Natural killer cell (primary cell): Measurements from ENCODE around the gene SMIM38. TPM values are rescaled to one million over a fixed set of nuclear protein-coding genes. Genes with fewer than 3 reads are reported as not detected.

ENCODE experiments used
- ATAC-seq, 3 donors: fragments of 150-1000 bp in 2 of 3; fragments of 200-7000 bp in 1 of 3; cut with Tn5 transposase; 1 replicate in 1 of 3; 2 replicates in 2 of 3; pipeline ENCODE4 v1.10.0; 2021; ENCODE audit warnings: mild to moderate bottlenecking in 2 of 3, moderate library complexity in 2 of 3
- DNase-seq, 2 donors: peaks; one replicate each; pipeline versions ENCODE4 v3.0.0 to v3.0.0-alpha.2; 2013 to 2021; ENCODE audit warnings: mixed read lengths in 1 of 2
- H3K27ac ChIP-seq: one replicate; pipeline ENCODE4 v1.5.1; 2013; ENCODE audit warnings: mild to moderate bottlenecking, low read length
- H3K27me3 ChIP-seq: one replicate; pipeline ENCODE4 v1.6.1; 2013; ENCODE audit warnings: low read length; ENCODE audit not compliant: control insufficient read depth, insufficient read depth
- H3K36me3 ChIP-seq: one replicate; pipeline ENCODE4 v1.6.1; 2013; ENCODE audit warnings: low read length; ENCODE audit not compliant: control insufficient read depth, insufficient read depth
- H3K4me1 ChIP-seq: one replicate; pipeline ENCODE4 v1.6.1; 2013; ENCODE audit warnings: low read length; ENCODE audit not compliant: control insufficient read depth, insufficient read depth
- H3K4me3 ChIP-seq: one replicate; pipeline ENCODE4 v1.5.1; 2013; ENCODE audit warnings: low read length
- H3K9me3 ChIP-seq: one replicate; pipeline ENCODE4 v1.6.1; 2013; ENCODE audit warnings: low read length; ENCODE audit not compliant: control insufficient read depth, insufficient read depth
- H3K27ac Mint-ChIP-seq, 2 donors: one replicate each; pipeline ENCODE4 v1.8.0; 2022; ENCODE audit warnings: mild to moderate bottlenecking in 2 of 2, mixed read lengths in 2 of 2, moderate library complexity in 1 of 2
- H3K27me3 Mint-ChIP-seq, 2 donors: one replicate each; pipeline ENCODE4 v1.8.0; 2022; ENCODE audit warnings: low read depth in 2 of 2, mixed read lengths in 2 of 2
- H3K36me3 Mint-ChIP-seq: one replicate; pipeline ENCODE4 v1.8.0; 2022; ENCODE audit warnings: mixed read lengths
- H3K4me1 Mint-ChIP-seq, 2 donors: one replicate each; pipeline ENCODE4 v1.8.0; 2022; ENCODE audit warnings: mixed read lengths in 2 of 2
- H3K4me3 Mint-ChIP-seq: one replicate; pipeline ENCODE4 v1.8.0; 2022; ENCODE audit warnings: mild to moderate bottlenecking, moderate library complexity, mixed read lengths
- H3K9me3 Mint-ChIP-seq, 2 donors: one replicate each; pipeline ENCODE4 v1.8.0; 2022; ENCODE audit warnings: mixed read lengths in 2 of 2
- WGBS: methylation state at CpG from one replicate; pipeline ENCODE4 v1.1.7; 2013; ENCODE audit warnings: missing lambda C conversion rate; ENCODE audit not compliant: insufficient coverage; 5-methylcytosine and 5-hydroxymethylcytosine counted together
- intact Hi-C: fragments of 100-400 bp; cut with micrococcal nuclease; formaldehyde crosslinking; loops from one replicate; pipeline ENCODE4 v1.14.2; 2022
- total RNA-seq, 4 donors: library from RNA; stranded (reverse); fragments of 120-200 nt in 1 of 4; gene quantifications; one replicate each; pipeline versions ENCODE4 v1.2.3 to v1.2.4, GENCODE V29; 2013 to 2022
- TF ChIP-seq, protein P1 (sequence below): fragments of 200-600 bp; IDR thresholded peaks from one replicate; pipeline ENCODE4 v1.8.0; 2022; ENCODE audit warnings: antibody characterized with exemption

The SMIM38 gene
- total RNA-seq, 3 donors from 2014 or later (not counting 1 experiment from before 2014, with no cell fraction given): 0.23 to 0.42 (median 0.40) TPM

DNA sequence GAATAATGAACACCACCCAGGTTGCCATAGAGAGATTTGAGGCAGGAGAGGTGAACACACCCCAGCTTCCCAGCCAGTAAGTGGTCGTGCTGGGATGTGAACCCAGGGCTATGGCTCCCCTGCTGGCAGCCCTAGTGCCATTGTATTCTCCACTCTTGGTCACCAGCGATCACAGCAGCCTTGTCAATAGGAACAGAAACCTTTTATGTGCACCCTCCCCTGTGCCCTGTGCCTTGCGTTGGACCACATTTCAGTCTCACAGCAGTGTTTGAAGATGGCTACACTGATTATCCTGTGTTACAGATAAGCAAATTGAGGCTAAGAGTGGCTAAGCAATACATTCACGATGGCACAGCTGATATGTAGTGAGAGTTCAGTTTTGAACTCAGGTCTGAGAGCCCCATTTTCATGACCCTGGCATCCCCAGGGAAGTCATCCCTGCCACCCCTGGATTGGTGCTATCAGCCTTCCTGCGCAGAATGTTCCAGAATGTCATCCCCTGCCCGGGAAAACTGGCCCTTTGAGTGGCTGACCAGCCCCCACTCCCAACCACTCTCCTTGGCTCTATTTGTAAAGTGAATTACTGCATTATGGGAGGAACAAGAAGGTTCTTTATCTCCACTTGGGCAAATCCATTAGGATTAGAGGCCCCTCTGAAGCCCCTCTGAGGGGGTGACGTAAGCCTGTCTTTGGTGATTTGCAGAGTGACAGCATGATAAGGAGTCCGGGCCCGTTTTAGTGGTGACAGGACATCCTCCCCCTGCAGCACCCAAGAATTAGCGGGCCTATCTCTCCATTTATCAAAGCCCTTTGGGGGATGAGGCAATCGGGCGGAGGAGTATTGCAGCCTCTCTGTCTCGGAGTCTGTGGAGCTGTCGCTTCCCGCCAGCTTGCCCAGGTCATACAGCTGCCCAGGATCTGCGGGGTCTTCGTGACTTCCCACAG, 30.9 kb downstream of the SMIM38 start:
- no peak overlapping the region for H3K4me3 ChIP-seq
- no peak for ATAC-seq
- no peak for DNase-seq
- H3K4me1 ChIP-seq: no peaks in the 10 kb centered on the region
- TF ChIP-seq, protein P1, sequence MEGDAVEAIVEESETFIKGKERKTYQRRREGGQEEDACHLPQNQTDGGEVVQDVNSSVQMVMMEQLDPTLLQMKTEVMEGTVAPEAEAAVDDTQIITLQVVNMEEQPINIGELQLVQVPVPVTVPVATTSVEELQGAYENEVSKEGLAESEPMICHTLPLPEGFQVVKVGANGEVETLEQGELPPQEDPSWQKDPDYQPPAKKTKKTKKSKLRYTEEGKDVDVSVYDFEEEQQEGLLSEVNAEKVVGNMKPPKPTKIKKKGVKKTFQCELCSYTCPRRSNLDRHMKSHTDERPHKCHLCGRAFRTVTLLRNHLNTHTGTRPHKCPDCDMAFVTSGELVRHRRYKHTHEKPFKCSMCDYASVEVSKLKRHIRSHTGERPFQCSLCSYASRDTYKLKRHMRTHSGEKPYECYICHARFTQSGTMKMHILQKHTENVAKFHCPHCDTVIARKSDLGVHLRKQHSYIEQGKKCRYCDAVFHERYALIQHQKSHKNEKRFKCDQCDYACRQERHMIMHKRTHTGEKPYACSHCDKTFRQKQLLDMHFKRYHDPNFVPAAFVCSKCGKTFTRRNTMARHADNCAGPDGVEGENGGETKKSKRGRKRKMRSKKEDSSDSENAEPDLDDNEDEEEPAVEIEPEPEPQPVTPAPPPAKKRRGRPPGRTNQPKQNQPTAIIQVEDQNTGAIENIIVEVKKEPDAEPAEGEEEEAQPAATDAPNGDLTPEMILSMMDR: no peak
- intact Hi-C loops: no loop called here
- H3K4me1 Mint-ChIP-seq: no peaks in the 10 kb centered on the region
- no peak overlapping the region for H3K4me3 Mint-ChIP-seq
- no peaks in the 10 kb centered on the region for H3K27me3 ChIP-seq
- H3K9me3 Mint-ChIP-seq: peaks cover 3 to 4% of the 10 kb centered on the region in 2 donors
- H3K9me3 ChIP-seq: peaks cover 4% of the 10 kb centered on the region
- peaks cover 0 to 8% of the 10 kb centered on the region in 2 donors for H3K27me3 Mint-ChIP-seq
- WGBS: 91% methylated on average over 17 of the region's 17 CpGs
- H3K36me3 ChIP-seq: no peaks in the 10 kb centered on the region
- H3K27ac Mint-ChIP-seq: no peak overlapping the region
- no peak overlapping the region for H3K27ac ChIP-seq
- no peaks in the 10 kb centered on the region for H3K36me3 Mint-ChIP-seq

DNA sequence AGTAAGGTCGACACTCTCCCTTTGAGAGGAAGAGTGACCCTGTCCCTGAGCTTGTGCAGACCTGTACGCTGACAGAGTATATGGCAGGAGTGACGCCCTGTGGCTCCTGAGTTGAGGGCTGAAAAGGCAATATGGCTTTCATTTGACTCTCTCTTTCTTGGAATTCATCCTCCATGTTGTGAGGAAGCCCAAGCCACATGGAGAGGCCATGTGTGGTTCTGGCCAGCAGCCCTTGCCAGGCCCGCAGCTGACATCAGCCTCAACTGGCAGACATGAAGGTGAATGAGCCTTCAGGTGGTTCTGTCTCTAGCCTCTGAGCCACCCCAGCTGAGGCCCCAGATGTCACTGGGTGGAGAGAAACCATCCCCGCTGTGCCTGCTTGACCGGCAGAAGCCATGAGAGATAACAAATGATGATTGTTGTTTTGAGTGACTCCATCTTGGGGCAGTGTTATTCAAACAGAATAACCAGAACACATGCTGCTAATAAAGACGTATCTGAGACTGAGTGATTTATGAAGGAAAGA, 31.9 kb downstream of the SMIM38 start:
- no peaks in the 10 kb centered on the region for H3K4me1 Mint-ChIP-seq
- intact Hi-C loops: no loop called here
- Histone ChIP-seq H3K9me3 (peaks cover 4% of the 10 kb centered on the region), H3K27me3 (no peaks in the 10 kb centered on the region), H3K27ac (no peak overlapping the region), H3K36me3 (no peaks in the 10 kb centered on the region), H3K4me3 (no peak overlapping the region), H3K4me1 (no peaks in the 10 kb centered on the region)
- no peaks in the 10 kb centered on the region for H3K36me3 Mint-ChIP-seq
- no peak overlapping the region for H3K27ac Mint-ChIP-seq
- peaks cover 3 to 4% of the 10 kb centered on the region in 2 donors for H3K9me3 Mint-ChIP-seq
- peaks cover 0 to 9% of the 10 kb centered on the region in 2 donors for H3K27me3 Mint-ChIP-seq
- no peak overlapping the region for H3K4me3 Mint-ChIP-seq
- TF ChIP-seq, protein P1: no peak
- no peak for ATAC-seq
- DNase-seq: no peak
- WGBS: 86% methylated on average over 7 of the region's 7 CpGs

DNA sequence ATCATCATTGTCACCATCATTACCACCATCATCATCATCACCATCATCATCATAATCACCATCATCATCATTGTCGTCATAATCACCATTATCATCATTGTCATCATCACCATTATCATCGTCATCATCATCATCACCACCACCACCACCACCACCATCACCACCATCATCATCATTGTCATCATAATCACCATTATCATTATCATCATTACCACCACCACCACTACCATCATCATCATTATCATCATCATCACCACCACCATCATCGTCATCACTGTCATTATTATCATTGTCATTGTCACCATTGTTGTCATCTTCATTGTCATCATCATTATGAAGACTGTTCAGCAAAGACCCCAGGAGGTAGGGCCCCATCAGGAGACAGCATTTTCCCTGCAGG, 33.3 kb downstream of the SMIM38 start:
- Histone ChIP-seq H3K9me3 (peaks cover 4% of the 10 kb centered on the region), H3K4me1 (no peaks in the 10 kb centered on the region), H3K36me3 (no peaks in the 10 kb centered on the region), H3K27ac (no peak overlapping the region), H3K4me3 (no peak overlapping the region), H3K27me3 (no peaks in the 10 kb centered on the region)
- Mint-ChIP-seq H3K27ac (no peak overlapping the region), H3K9me3 (peaks cover 3 to 4% of the 10 kb centered on the region in 2 donors), H3K4me3 (no peak overlapping the region), H3K4me1 (no peaks in the 10 kb centered on the region), H3K36me3 (no peaks in the 10 kb centered on the region), H3K27me3 (peaks cover 0 to 12% of the 10 kb centered on the region in 2 donors)
- no peak for ATAC-seq
- intact Hi-C loops: no loop called here
- 83% methylated on average over 3 of the region's 3 CpGs for WGBS
- no peak for DNase-seq
- TF ChIP-seq, protein P1: no peak
